HL-60/S4 treated with phorbol 12-myristate 13-acetate at 8.2 ng/mL for 4 days and 3 days (cell line): Measurements from ENCODE around the gene ATP6V1F.
"Not testable (repeated sequence)": the region's sequence is repeated elsewhere in the genome, so short reads cannot be mapped to it uniquely, and the experiment has no call there.

Experiments used
- in situ Hi-C: fragments of 300-500 bp; cut with MboI; formaldehyde crosslinking; loops from 2 replicates; pipeline ENCODE4 v1.15.0; 2022; ENCODE audit warnings: low sequenced_read_pairs

The ATP6V1F gene

GRCh38 chr7:128895320-128895719 lies 32.7 kb downstream of the ATP6V1F start:
- in situ Hi-C loops: no loop called here

GRCh38 chr7:128899392-128899791 lies 36.7 kb downstream of the ATP6V1F start:
- in situ Hi-C loops: no loop called here

- in situ Hi-C loops: no loop called here
These were observed 37.6 kb downstream of the ATP6V1F start for GRCh38 chr7:128900237-128900636.

- in situ Hi-C loops: no loop called here
These were observed 40.3 kb downstream of the ATP6V1F start for GRCh38 chr7:128902761-128903585.

- in situ Hi-C loops: no loop called here
These were observed 41.1 kb downstream of the ATP6V1F start for GRCh38 chr7:128903621-128904361.

GRCh38 chr7:128904381-128905197 lies 41.9 kb downstream of the ATP6V1F start:
- in situ Hi-C loops: no loop called here

- in situ Hi-C loops: no loop called here
These were observed 43.5 kb downstream of the ATP6V1F start for GRCh38 chr7:128906001-128906765.

- in situ Hi-C loops: no loop called here
These were observed 44.3 kb downstream of the ATP6V1F start for GRCh38 chr7:128906766-128907559.

- in situ Hi-C loops: no loop called here
These were observed 46.3 kb downstream of the ATP6V1F start for GRCh38 chr7:128908750-128909624.

GRCh38 chr7:128909625-128910568 lies 47.2 kb downstream of the ATP6V1F start:
- in situ Hi-C loops: no loop called here

- in situ Hi-C loops: no loop called here
These were observed 47.9 kb downstream of the ATP6V1F start, which contains the start of gene KCP for GRCh38 chr7:128910569-128910945. Gene KCP (minus strand): TSS chr7:128910709. CDS start chr7:128910676, 33 bp downstream.

GRCh38 chr7:128911423-128912031 lies 48.9 kb downstream of the ATP6V1F start:
- in situ Hi-C loops: no loop called here

GRCh38 chr7:128912281-128912680 lies 49.6 kb downstream of the ATP6V1F start:
- in situ Hi-C loops: no loop called here

GRCh38 chr7:128912709-128913495 lies 50.2 kb downstream of the ATP6V1F start:
- in situ Hi-C loops: not testable (repeated sequence)

- in situ Hi-C loops: no loop called here
These were observed 51.4 kb downstream of the ATP6V1F start for GRCh38 chr7:128913870-128914565.
